ENCODE measurements around the gene HNRNPF. TPM values are rescaled to one million over a fixed set of nuclear protein-coding genes. Genes with fewer than 3 reads are reported as not detected.
"Not testable (repeated sequence)": the region's sequence is repeated elsewhere in the genome, so short reads cannot be mapped to it uniquely, and the experiment has no call there.

The HNRNPF gene
- total and polyA plus RNA-seq, 12 donors: 26.4 to 113 (median 74.3) TPM

GRCh38 chr10:43424416-43424815 is 15.4 kb upstream of the HNRNPF start:
- Histone ChIP-seq H3K36me3 (no peaks in the 10 kb centered on the region), H3K27me3 (no peaks in the 10 kb centered on the region), H3K4me3 (no peak overlapping the region), H3K4me1 (peaks cover 0 to 17% (median 12%) of the 10 kb centered on the region in 9 donors), H3K9me3 (no peaks in the 10 kb centered on the region), H3K27ac (no peak overlapping the region)
- no peak for DNase-seq
- intact Hi-C loops (cut with DNase I): no loop called here
- 93 to 94% methylated on average over 6 of the region's 6 CpGs for WGBS, 2 donors
- TF ChIP-seq, protein P1, sequence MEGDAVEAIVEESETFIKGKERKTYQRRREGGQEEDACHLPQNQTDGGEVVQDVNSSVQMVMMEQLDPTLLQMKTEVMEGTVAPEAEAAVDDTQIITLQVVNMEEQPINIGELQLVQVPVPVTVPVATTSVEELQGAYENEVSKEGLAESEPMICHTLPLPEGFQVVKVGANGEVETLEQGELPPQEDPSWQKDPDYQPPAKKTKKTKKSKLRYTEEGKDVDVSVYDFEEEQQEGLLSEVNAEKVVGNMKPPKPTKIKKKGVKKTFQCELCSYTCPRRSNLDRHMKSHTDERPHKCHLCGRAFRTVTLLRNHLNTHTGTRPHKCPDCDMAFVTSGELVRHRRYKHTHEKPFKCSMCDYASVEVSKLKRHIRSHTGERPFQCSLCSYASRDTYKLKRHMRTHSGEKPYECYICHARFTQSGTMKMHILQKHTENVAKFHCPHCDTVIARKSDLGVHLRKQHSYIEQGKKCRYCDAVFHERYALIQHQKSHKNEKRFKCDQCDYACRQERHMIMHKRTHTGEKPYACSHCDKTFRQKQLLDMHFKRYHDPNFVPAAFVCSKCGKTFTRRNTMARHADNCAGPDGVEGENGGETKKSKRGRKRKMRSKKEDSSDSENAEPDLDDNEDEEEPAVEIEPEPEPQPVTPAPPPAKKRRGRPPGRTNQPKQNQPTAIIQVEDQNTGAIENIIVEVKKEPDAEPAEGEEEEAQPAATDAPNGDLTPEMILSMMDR (IDR thresholded peaks at IDR 0.05): no peak
- no peak for ATAC-seq

DNA sequence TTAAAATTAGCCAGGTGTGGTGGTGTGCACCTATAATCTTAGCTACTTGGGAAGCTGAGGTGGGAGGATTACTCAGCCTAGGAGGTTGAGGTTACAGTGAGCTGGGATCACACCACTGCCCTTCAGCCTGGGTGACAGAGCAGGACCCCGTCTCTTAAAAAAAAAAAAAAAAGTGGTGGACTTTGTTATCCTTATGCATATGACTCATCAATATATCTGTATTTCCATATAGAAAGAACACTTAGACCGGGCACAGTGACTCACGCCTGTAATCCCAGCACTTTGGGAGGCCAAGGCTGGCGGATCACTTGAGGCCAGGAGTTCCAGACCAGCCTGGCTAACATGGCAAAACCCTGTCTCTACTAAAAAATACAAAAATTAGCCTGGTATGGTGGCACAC is 13.0 kb upstream of the HNRNPF start:
- not testable (repeated sequence) for H3K4me3 ChIP-seq, H3K27me3 ChIP-seq, H3K36me3 ChIP-seq, ATAC-seq, H3K9me3 ChIP-seq, DNase-seq
- H3K4me1 ChIP-seq: peaks cover 0 to 41% (median 12%) of the 10 kb centered on the region in 9 donors
- whole genome bisulfite sequencing, 2 donors: 97 to 100% methylated on average over 4 of the region's 4 CpGs
- peak overlapping the region in 5 of 10 donors; percentile 97 to 100 (median 99) for H3K27ac ChIP-seq
- intact Hi-C loops (cut with DNase I): loop anchor here in 3 of 10 donors (1.0 to 2.0 kb wide), 3 partner anchors 13 to 25 kb away; partner anchors contain the start of genes ZNF487 (in 3 of the 3) and HNRNPF (in 1 of the 3)

GRCh38 chr10:43421519-43421918 is 12.5 kb upstream of the HNRNPF start:
- H3K27ac ChIP-seq: peak overlapping the region in 9 of 10 donors; percentile 94 to 100 (median 99)

GRCh38 chr10:43421201-43421507 is 12.2 kb upstream of the HNRNPF start:
- Histone ChIP-seq H3K4me3 (peak overlapping the region; percentile 41 to 75 (median 66)), H3K27me3 (no peaks in the 10 kb centered on the region), H3K27ac (peak overlapping the region; percentile 94 to 100 (median 99)), H3K9me3 (no peaks in the 10 kb centered on the region), H3K4me1 (peaks cover 0 to 41% (median 12%) of the 10 kb centered on the region in 9 donors), H3K36me3 (no peaks in the 10 kb centered on the region)
- ATAC-seq: no peak
- DNase-seq: no peak
- TF ChIP-seq, protein P1 (IDR thresholded peaks at IDR 0.05): no peak
- intact Hi-C loops (cut with DNase I): loop anchor here in 3 of 10 donors (1.0 to 2.0 kb wide), 3 partner anchors 12 to 24 kb away; partner anchors contain the start of genes ZNF487 (in 3 of the 3) and HNRNPF (in 1 of the 3)
- 23 to 36% methylated on average over 4 of the region's 4 CpGs for WGBS, 2 donors

More at GRCh38 chr10:43421519-43421918, 12.5 kb upstream of the HNRNPF start:
- no peaks in the 10 kb centered on the region for H3K9me3 ChIP-seq
- DNase-seq: no peak
- TF ChIP-seq, protein P1 (IDR thresholded peaks at IDR 0.05): no peak
- H3K4me1 ChIP-seq: peaks cover 0 to 41% (median 12%) of the 10 kb centered on the region in 9 donors
- ATAC-seq: no peak
- H3K4me3 ChIP-seq: peak overlapping the region in 7 of 10 donors; percentile 44 to 75 (median 70)
- WGBS, 2 donors: 86 to 91% methylated on average over 6 of the region's 6 CpGs
- H3K27me3 ChIP-seq: no peaks in the 10 kb centered on the region
- no peaks in the 10 kb centered on the region for H3K36me3 ChIP-seq
- intact Hi-C loops (cut with DNase I): loop anchor here in 3 of 10 donors (1.0 to 2.0 kb wide), 3 partner anchors 12 to 25 kb away; partner anchors contain the start of genes ZNF487 (in 3 of the 3) and HNRNPF (in 1 of the 3)
